Endodermal cell (in vitro differentiated cells): ENCODE measurements around the gene CPM. TPM values are rescaled to one million over a fixed set of nuclear protein-coding genes. Genes with fewer than 3 reads are reported as not detected.

Experiments used
- DNase-seq: peaks from one replicate; pipeline ENCODE4 v3.0.0-alpha.2; 2017
- H3K27ac ChIP-seq: 2 replicates; pipeline ENCODE4 v1.5.1; 2013; ENCODE audit warnings: mild to moderate bottlenecking, low read depth, low read length, moderate library complexity
- H3K27me3 ChIP-seq: 2 replicates; pipeline ENCODE4 v1.6.1; 2013; ENCODE audit warnings: mild to moderate bottlenecking, low read length, moderate library complexity; ENCODE audit not compliant: insufficient read depth, control insufficient read depth, poor library complexity, severe bottlenecking
- H3K36me3 ChIP-seq: 2 replicates; pipeline ENCODE4 v1.7.0; 2013; ENCODE audit warnings: mild to moderate bottlenecking, low read length, moderate library complexity; ENCODE audit not compliant: control insufficient read depth, insufficient read depth
- H3K4me1 ChIP-seq: one replicate; pipeline ENCODE4 v1.7.0; 2013; ENCODE audit warnings: low read length; ENCODE audit not compliant: control insufficient read depth, insufficient read depth
- H3K4me3 ChIP-seq: 2 replicates; pipeline ENCODE4 v1.5.1; 2013; ENCODE audit warnings: mild to moderate bottlenecking, low read length, moderate library complexity
- H3K9ac ChIP-seq: 2 replicates; pipeline ENCODE4 v1.6.1; 2013; ENCODE audit warnings: mild to moderate bottlenecking, low read length, moderate library complexity; ENCODE audit not compliant: poor library complexity, severe bottlenecking; ENCODE audit errors: extremely low read depth
- H3K9me3 ChIP-seq: 2 replicates; pipeline ENCODE4 v1.6.1; 2013; ENCODE audit warnings: mild to moderate bottlenecking, low read length, moderate library complexity; ENCODE audit not compliant: control insufficient read depth
- H3K27ac Mint-ChIP-seq: 2 replicates; pipeline ENCODE4 v1.8.0; 2020; ENCODE audit warnings: mixed read lengths
- H3K27me3 Mint-ChIP-seq: 2 replicates; pipeline ENCODE4 v1.8.0; 2021; ENCODE audit warnings: mild to moderate bottlenecking, mixed read lengths; ENCODE audit not compliant: insufficient read depth
- H3K36me3 Mint-ChIP-seq: 2 replicates; pipeline ENCODE4 v1.8.0; 2020; ENCODE audit warnings: low read depth, mixed read lengths
- H3K4me1 Mint-ChIP-seq: 2 replicates; pipeline ENCODE4 v1.8.0; 2020; ENCODE audit warnings: mixed read lengths
- H3K4me3 Mint-ChIP-seq: 2 replicates; pipeline ENCODE4 v1.8.0; 2020; ENCODE audit warnings: mild to moderate bottlenecking, moderate library complexity, mixed read lengths
- H3K9me3 Mint-ChIP-seq: 2 replicates; pipeline ENCODE4 v1.8.0; 2020; ENCODE audit warnings: mild to moderate bottlenecking, mixed read lengths
- CTCF ChIP-seq: fragments of 200-600 bp; sonication (generic); conservative IDR thresholded peaks from 2 replicates; pipeline ENCODE4 v1.5.0; 2021; ENCODE audit warnings: antibody characterized with exemption, mild to moderate bottlenecking
- WGBS, 2 experiments: methylation state at CpG; one replicate each; pipeline versions ENCODE4 v1.1.5 to v1.1.7; 2013; ENCODE audit warnings: missing lambda C conversion rate in 2 of 2, mixed read lengths in 1 of 2; ENCODE audit not compliant: insufficient coverage in 1 of 2, insufficient read length in 1 of 2; 5-methylcytosine and 5-hydroxymethylcytosine counted together
- total RNA-seq, 2 donors: library from RNA; stranded (reverse); fragmentation: NEBNext Ultra II Directional in 1 of 2; extraction: Animal tissue kit (Norgen Biotek cat#: 25700) in 1 of 2; gene quantifications; 2 replicates in 1 of 2; 3 replicates in 1 of 2; pipeline ENCODE4 v1.2.1, GENCODE V29; 2021

Gene CPM
- total RNA-seq, 2 donors from 2014 or later: 0.80 to 0.86 TPM

- Histone ChIP-seq H3K4me1 (no peaks in the 10 kb centered on the region), H3K27me3 (no peaks in the 10 kb centered on the region), H3K36me3 (no peaks in the 10 kb centered on the region), H3K9ac (no peak overlapping the region), H3K4me3 (no peak overlapping the region), H3K9me3 (no peaks in the 10 kb centered on the region), H3K27ac (no peak overlapping the region)
- no peaks in the 10 kb centered on the region for H3K36me3 Mint-ChIP-seq
- no peak for TF ChIP-seq CTCF
- H3K27ac Mint-ChIP-seq: no peak overlapping the region
- H3K4me3 Mint-ChIP-seq: no peak overlapping the region
- no peaks in the 10 kb centered on the region for H3K4me1 Mint-ChIP-seq
- DNase-seq: no peak
- H3K27me3 Mint-ChIP-seq: peaks cover 2% of the 10 kb centered on the region
- peaks cover 14% of the 10 kb centered on the region for H3K9me3 Mint-ChIP-seq
Observed at GRCh38 chr12:68957273-68957672, 24.3 kb upstream of the CPM start.

- H3K4me1 Mint-ChIP-seq: no peaks in the 10 kb centered on the region
Observed at GRCh38 chr12:68956466-68956865, 23.5 kb upstream of the CPM start.

GRCh38 chr12:68954811-68955210 lies 21.8 kb upstream of the CPM start:
- WGBS, 2 experiments: 94 to 100% methylated on average over 2 to 7 of the region's 7 CpGs
- H3K36me3 Mint-ChIP-seq: no peaks in the 10 kb centered on the region

More at GRCh38 chr12:68956466-68956865, 23.5 kb upstream of the CPM start:
- H3K4me3 Mint-ChIP-seq: no peak overlapping the region
- no peaks in the 10 kb centered on the region for H3K9me3 ChIP-seq
- no peak for TF ChIP-seq CTCF
- H3K27ac ChIP-seq: no peak overlapping the region
- H3K4me3 ChIP-seq: no peak overlapping the region
- no peak overlapping the region for H3K27ac Mint-ChIP-seq
- H3K9ac ChIP-seq: no peak overlapping the region
- H3K9me3 Mint-ChIP-seq: peaks cover 14% of the 10 kb centered on the region
- DNase-seq: no peak
- no peaks in the 10 kb centered on the region for H3K36me3 ChIP-seq
- no peaks in the 10 kb centered on the region for H3K36me3 Mint-ChIP-seq
- WGBS, 2 experiments: 96 to 97% methylated on average over 4 of the region's 4 CpGs
- no peaks in the 10 kb centered on the region for H3K27me3 ChIP-seq
- H3K27me3 Mint-ChIP-seq: peaks cover 2% of the 10 kb centered on the region
- no peaks in the 10 kb centered on the region for H3K4me1 ChIP-seq

More at GRCh38 chr12:68954811-68955210, 21.8 kb upstream of the CPM start:
- DNase-seq: no peak
- no peak overlapping the region for H3K4me3 ChIP-seq
- H3K4me1 ChIP-seq: no peaks in the 10 kb centered on the region
- H3K9me3 ChIP-seq: no peaks in the 10 kb centered on the region
- H3K4me1 Mint-ChIP-seq: no peaks in the 10 kb centered on the region
- peaks cover 2% of the 10 kb centered on the region for H3K27me3 Mint-ChIP-seq
- no peak overlapping the region for H3K27ac Mint-ChIP-seq
- no peak overlapping the region for H3K27ac ChIP-seq
- H3K4me3 Mint-ChIP-seq: no peak overlapping the region
- H3K36me3 ChIP-seq: no peaks in the 10 kb centered on the region
- H3K9me3 Mint-ChIP-seq: peaks cover 14% of the 10 kb centered on the region
- H3K27me3 ChIP-seq: no peaks in the 10 kb centered on the region
- TF ChIP-seq CTCF: no peak
- H3K9ac ChIP-seq: no peak overlapping the region
